ENCODE measurements around the gene LZTS2.

GRCh38 chr10:100985336-100985735 lies 14.3 kb upstream of the LZTS2 start:
- TF ChIP-seq FOXJ3 (CRISPR knock-in tag; IDR thresholded peaks at IDR 0.05): no peak
- no peak for TF ChIP-seq FOSL2 (IDR thresholded peaks at IDR 0.05; ENCODE audit: borderline replicate concordance, low read depth)
- no peak for TF ChIP-seq GABPA (IDR thresholded peaks at IDR 0.05; ENCODE audit: low read depth)
- TF ChIP-seq, protein P1, sequence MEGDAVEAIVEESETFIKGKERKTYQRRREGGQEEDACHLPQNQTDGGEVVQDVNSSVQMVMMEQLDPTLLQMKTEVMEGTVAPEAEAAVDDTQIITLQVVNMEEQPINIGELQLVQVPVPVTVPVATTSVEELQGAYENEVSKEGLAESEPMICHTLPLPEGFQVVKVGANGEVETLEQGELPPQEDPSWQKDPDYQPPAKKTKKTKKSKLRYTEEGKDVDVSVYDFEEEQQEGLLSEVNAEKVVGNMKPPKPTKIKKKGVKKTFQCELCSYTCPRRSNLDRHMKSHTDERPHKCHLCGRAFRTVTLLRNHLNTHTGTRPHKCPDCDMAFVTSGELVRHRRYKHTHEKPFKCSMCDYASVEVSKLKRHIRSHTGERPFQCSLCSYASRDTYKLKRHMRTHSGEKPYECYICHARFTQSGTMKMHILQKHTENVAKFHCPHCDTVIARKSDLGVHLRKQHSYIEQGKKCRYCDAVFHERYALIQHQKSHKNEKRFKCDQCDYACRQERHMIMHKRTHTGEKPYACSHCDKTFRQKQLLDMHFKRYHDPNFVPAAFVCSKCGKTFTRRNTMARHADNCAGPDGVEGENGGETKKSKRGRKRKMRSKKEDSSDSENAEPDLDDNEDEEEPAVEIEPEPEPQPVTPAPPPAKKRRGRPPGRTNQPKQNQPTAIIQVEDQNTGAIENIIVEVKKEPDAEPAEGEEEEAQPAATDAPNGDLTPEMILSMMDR (IDR thresholded peaks at IDR 0.05): no peak
- no peak for TF ChIP-seq SIN3A (IDR thresholded peaks at IDR 0.05; ENCODE audit: borderline replicate concordance, low read depth, low read length)
- no peak for TF ChIP-seq TEAD4 (IDR thresholded peaks at IDR 0.05; ENCODE audit: borderline replicate concordance, insufficient read depth)
- TF ChIP-seq NRF1 (IDR thresholded peaks at IDR 0.05; ENCODE audit: low read depth, low read length): no peak
- TF ChIP-seq, protein P2, sequence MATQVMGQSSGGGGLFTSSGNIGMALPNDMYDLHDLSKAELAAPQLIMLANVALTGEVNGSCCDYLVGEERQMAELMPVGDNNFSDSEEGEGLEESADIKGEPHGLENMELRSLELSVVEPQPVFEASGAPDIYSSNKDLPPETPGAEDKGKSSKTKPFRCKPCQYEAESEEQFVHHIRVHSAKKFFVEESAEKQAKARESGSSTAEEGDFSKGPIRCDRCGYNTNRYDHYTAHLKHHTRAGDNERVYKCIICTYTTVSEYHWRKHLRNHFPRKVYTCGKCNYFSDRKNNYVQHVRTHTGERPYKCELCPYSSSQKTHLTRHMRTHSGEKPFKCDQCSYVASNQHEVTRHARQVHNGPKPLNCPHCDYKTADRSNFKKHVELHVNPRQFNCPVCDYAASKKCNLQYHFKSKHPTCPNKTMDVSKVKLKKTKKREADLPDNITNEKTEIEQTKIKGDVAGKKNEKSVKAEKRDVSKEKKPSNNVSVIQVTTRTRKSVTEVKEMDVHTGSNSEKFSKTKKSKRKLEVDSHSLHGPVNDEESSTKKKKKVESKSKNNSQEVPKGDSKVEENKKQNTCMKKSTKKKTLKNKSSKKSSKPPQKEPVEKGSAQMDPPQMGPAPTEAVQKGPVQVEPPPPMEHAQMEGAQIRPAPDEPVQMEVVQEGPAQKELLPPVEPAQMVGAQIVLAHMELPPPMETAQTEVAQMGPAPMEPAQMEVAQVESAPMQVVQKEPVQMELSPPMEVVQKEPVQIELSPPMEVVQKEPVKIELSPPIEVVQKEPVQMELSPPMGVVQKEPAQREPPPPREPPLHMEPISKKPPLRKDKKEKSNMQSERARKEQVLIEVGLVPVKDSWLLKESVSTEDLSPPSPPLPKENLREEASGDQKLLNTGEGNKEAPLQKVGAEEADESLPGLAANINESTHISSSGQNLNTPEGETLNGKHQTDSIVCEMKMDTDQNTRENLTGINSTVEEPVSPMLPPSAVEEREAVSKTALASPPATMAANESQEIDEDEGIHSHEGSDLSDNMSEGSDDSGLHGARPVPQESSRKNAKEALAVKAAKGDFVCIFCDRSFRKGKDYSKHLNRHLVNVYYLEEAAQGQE (IDR thresholded peaks at IDR 0.05; ENCODE audit: low read depth, low read length): no peak

All from SK-N-SH (cell line).